HG03135 (cell line): Measurements from ENCODE around the gene S1PR1.
A peak's percentile ranks its signal among the peaks of the same experiment; 100 is the strongest.
"Not testable (repeated sequence)": the region's sequence is repeated elsewhere in the genome, so short reads cannot be mapped to it uniquely, and the experiment has no call there.

Experiments used
- ATAC-seq: cut with Tn5 transposase; IDR thresholded peaks from one replicate; pipeline ENCODE4 v1.9.1; 2021; ENCODE audit warnings: mild to moderate bottlenecking, moderate library complexity; ENCODE audit not compliant: unreplicated experiment

S1PR1 gene

DNA sequence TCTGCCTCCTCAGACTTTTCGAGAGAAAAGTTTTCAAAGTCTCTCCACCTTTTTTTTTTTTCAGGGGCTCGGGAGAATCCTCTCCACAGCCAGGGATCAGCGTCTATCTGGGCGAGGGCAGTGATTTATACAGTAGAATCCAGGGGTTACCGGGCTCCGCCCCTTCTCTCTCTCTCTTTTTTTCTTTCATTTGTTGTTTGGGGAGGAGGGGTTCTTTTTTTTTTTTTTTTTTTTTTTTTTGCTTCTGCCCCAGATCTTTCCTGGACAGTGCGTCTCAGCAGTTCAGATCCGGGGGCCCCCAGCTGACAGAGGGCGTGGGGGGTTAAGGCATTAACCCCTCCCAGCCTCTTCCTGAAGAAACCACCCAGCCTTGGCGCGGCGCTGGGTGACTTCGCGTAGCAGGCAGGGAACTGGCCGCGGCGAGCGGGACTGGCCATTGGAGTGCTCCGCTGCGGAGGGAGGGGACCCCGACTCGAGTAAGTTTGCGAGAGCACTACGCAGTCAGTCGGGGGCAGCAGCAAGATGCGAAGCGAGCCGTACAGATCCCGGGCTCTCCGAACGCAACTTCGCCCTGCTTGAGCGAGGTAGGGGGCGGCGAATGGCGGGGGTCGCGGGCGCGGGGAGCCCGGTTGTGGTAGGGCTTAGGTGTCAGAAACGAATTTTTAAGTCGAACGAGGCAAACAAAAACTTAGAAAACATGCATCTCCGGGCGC, at the start of gene S1PR1:
S1PR1 (plus strand) TSS at position 504 of the 713 bp plus-strand sequence. CDS start 1,966 bp downstream, outside the sequence.
- ATAC-seq = peak; percentile 25

DNA sequence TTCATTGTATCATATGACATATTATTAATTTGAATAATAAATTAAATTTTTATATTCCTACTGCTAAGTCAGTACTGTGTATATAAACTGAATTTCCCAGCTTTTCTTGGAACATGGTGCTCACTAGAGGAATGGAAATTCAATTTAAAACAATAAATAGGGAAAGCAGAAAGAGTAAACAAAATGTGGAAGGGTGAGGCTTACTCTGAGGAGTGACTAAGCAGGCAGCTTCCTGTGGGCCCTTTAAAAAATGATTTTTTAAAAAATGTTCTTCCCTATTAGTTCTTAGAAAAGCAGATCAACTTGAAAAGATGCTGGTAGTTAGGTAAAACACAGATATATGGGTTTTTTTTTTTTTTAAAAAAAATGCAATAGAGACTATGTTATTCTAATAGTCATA, 49.5 kb upstream of the S1PR1 start:
- ATAC-seq = no peak

DNA sequence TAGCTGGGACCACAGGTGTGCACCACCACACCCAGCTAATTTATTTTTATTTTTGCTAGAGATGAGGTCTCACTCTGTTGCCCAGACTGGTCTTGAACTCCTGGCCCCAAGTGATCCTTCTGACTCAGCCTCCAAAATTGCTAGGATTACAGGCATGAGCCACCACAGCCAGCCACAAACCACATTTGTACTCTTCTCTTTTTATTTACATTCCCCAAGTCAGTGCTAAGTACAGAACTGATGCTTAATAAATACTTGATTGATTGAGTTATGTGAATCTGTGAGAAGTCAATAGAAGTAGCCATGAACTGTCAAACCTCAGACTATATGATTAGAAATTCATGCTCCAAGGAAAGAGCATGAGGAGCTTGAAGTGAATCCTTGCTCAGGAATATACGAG, 48.5 kb upstream of the S1PR1 start:
- no peak for ATAC-seq

DNA sequence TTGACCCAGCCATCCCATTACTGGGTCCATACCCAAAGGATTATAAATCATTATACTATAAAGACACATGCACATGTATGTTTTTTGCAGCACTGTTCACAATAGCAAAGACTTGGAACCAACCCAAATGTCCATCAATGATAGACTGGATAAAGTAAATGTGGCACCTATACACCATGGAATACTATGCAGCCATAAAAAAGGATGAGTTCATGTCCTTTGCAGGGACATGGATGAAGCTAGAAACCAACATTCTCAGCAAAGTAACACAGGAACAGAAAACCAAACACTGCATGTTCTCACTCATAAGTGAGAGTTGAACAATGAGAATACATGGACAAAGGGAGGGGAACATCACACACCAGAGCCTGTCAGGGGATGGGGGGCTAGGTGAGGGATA, 47.9 kb upstream of the S1PR1 start:
- ATAC-seq = not testable (repeated sequence)

DNA sequence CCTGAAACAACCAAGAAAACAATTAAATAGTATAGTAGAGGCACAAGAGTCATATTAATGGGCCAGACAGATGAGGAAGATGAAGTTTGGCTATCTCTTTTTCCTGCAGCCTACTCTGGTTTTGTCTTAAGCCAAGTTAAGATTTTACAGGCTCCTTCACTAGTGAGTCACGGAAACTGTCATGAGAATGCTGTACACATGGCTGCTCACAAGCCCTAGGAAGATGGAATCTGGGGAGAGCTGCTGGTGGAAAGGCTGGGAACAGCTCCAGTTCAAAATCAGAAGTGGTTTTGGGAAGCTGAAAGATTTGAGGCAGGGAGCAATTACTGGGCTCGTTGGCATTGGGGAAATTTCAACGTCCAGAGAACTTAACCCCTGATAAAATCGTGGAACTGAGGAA, 46.4 kb upstream of the S1PR1 start:
- no peak for ATAC-seq

DNA sequence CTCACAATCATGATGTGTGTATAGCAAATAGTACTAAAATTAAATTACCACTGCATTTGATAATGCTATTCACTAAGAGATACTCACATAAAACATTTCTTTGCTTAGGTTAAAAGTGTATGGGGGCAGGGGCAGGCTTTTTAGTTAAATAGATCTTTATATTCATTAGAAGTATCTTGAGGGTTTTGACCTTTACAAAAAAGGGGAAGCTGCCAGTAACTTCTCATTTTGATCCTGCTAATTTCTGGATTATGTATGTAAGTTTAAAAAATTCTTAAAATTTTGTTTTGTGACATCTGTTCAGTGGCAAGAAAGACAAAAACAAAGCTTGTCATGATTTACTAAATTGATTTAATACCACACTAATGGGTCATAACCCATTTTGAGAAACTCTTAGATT, 45.8 kb upstream of the S1PR1 start:
- ATAC-seq = no peak

DNA sequence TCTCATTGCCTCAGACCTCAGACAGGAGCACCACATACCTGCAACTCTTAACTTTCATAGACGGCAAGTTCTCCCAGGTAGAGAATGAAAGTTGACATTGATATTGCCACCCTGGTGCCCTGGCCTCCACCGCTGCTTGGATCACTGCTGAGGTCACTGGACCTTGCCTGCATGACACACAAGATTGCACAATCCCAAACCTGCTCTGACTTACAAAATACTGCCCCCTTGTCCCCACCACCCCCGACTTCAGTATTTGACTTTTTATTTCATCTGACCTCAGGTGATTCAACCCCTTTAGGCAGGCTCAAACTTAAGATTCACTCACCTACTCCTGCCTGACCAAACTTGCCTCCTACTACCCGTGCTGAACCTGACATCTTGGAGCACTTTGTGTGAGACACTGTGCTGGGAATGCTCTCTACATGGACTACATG, 43.1 kb upstream of the S1PR1 start:
- ATAC-seq = no peak

DNA sequence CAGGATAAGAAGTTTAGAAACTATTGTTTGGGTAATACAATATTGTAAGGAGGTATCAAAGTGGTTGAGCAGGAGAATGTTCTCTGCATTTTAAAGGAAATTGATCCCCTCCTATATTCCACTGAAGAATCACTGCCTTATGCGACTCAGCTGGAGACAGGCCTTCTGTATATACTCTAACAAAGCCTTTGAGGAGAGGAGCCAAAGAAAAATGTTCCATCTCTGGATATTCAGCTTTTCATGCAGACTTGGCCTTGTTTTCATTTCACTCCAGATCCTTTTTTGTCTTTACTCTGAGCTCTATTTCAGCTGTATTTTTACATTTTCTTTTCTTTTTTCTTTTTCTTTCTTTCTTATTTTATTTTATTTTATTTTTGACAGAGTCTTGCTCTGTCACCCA, 42.1 kb upstream of the S1PR1 start:
- ATAC-seq = no peak

DNA sequence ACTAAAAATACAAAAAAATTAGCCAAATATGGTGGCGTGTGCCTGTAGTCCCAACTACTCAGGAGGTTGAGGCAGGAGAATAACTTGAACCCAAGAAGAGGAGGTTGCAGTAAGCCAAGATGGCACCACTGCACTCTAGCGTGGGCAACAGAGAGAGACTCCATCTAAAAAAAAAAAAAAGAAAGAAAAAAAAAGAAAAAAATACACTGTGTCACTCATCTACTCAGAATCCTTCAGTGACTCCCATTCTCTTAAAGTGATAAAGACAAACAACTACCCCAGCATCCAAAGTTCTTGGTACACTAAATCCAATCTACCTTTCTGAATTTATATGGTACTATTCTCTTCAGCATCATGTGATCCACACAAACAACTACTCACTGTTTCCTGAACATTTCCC, 40.2 kb upstream of the S1PR1 start:
- ATAC-seq = no peak

DNA sequence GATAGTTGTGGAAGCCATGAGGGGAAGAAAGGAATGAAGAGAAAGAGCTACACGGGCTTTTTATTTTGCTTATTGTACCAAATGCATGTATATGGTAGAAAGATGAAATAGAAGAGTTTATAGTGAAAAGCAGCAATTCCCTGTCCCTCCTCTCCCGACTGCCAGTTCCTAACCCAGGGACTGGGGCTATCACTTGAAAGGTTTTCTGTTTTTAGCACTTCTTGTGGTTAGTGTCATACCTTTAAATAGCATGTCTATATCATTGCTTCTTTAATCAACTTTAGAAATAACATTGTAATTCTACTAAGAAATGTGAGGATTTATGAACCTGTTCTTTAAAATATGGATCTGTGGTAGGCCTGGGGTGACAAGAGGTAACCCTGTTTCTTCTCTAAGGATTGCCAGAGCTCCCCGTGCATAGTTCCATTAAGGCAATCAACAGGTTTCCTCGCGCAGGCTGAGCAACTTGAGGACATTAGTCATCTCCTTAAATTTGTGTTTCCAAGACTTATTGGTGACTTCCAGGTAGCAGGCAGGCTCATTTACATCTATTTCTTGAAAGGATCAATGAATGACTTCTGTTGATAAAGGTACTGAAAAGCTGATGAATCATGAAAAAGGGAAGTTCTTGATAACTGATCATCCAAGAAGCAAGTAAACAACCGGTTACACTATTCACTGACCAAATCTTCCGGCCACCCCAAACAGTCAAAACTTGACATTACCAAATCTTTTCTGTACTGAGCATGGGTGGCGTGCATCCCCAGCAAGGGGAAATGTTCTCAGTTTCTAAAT, 37.8 kb upstream of the S1PR1 start:
- ATAC-seq = peak; percentile 97

DNA sequence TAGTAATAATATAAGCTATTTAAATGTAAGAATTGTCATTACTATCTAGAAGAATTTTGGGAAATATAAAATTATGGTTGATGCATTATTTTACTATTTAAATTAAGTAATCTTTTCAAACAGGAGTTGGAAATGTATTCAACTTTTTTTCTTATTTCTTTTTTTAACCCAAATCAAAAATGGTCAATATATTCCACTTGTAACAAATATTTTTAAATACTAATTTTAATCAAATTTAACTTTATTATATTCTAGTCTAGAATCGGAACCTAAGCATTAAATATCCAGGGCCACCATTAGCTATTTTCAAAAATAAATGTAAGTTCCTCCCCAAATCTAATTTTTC, 37.2 kb upstream of the S1PR1 start:
- ATAC-seq = no peak

DNA sequence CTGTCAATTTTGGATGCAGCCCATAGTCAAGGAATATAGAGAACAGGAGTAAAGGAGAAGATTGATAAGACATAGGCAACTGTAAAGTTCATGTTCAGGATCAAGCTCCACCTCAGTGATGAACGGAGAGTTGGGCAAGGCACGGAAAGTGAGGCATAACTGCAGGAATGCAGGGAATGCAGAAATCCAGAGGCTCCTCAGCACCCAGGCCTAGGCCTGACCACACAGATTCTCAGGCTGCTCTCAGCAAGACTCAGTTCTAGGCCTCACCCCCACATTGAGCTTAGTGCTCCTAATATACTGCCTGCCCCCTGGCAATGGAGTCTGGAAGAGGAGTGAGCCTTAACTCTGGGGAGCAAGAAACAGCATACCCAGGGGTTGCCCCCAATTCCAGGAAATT, 36.3 kb upstream of the S1PR1 start:
- no peak for ATAC-seq

DNA sequence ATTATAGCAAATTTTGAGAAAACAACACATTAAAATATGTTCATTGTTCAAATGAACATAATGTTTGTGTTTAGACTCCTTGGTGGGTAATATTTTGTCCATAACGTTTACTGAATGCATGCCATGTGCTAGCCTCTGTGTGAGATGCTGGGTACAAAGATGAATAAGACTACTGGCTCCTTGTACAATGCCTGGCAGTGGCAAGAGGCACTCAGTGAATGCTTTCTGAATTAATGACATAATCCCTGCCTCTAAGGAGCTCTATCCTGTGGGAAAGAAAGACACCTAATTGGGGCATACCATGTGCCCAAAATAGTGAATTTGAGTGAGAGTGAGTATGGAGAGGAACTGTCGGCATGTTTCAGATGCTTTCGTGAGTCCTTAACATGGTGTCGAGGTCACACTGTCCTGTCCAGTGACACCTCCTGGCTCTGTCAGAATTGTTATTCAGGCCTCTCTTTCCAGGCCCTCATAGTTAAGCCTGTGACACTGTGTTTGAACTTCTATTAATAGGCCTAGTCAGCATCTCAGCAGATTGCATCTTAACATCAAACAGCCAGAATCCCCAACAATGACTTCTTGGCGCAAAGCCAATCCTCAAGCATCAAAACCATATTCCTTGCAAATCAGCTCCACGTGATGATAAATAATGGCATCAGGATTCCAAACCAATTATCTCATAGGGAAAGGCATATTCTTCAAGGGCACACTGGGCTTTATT, 32.8 kb upstream of the S1PR1 start:
- ATAC-seq = no peak

DNA sequence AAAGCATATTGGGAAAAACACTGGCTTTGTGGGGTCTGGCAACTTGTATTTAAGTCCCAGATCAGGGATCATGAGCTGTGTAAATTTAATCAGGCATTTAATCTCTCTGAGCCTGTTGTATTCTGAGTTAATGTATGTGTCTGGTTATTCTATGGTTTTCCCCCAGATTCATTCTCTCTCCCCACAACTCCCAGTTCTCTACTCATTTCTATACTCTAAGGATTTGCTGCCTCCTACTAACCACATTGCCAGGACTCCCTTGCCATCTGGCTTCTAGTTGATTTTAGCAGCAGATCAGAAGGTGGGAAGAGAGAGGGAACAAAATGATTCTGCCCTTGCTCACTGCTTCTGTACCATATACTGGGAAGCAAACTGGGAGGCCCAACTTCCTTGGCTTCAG, 31.4 kb upstream of the S1PR1 start:
- ATAC-seq = no peak

DNA sequence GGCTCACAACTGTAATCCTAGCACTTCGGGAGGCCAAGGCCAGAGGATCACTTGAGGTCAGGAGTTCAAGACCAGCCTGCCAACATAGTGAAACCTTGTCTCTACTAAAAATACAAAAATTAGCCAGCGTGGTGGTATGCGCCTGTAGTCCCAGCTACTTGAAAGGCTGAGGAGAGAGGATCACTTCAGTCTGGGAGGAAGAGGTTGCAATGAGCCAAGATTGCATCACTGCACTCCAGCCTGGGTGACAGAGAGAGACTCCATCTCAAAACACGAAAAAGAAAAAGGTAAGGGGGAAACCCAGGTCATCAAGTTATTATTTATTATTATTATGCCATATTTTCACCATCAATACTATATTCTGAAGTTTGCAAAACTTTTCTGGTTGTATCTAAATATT, 30.7 kb upstream of the S1PR1 start:
- ATAC-seq = not testable (repeated sequence)

DNA sequence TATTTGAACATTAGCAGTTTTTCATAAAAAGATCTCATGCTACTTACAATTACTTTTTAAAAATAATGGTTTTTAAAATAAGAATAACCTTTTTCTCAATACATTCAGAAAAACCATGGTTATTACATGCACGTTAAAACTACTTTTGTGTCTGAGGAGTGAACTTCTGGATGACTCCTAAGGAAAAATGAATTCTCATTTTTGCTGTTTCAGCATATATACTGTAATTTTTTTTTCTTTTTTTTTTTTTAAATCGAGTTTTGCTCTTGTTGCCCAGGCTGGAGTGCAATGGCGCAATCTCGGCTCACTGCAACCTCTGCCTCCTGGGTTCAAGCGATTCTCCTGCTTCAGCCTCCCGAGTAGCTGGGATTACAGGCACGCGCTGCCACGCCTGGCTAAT, 29.5 kb upstream of the S1PR1 start:
- not testable (repeated sequence) for ATAC-seq

DNA sequence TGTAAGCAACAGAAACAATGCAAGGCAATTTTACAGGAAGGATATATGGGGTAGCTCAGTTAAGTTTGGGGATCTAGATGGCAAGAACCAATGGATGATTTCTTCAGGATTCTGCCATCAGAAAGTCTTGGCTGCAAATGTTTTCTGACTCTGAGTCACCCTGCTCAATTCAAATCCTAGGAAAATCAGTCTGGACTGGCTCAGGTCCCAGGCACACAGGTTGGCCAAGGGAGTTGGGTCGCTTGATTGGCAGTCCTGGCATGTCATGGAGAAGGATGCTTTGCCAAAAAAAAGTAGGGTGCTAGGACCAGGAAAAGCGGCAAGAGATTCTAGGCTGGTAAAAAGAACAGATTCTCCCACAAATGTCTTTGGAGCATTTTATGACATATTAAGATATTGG, 28.9 kb upstream of the S1PR1 start:
- no peak for ATAC-seq

DNA sequence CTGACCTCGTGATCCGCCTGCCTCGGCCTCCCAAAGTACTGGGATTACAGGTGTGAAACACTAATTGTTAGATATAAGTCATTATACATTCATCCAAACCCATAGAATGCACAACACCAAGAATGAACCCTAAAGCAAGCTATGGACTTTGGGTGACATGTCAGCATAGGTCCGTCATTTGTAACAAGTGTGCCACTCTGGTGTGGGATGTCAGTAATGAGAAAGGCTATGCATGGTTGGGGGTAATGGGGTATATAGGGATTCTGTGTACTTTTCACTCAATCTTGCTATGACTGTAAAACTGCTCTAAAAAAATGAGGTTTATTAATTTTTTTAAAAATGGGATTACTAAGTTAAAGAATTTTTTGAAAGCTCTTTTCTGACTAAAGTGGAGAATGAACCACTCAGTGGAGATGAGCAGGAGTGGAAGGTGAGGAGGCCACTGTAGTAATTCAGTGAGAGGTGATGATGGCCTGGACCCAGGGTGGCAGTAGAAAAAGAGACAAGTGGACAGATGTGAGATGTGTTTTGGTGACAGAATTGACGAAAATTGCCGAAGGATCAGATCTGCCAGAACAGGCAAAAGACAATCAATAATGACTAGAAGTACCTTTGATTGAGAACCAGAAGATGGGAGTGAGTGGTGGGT, 21.3 kb upstream of the S1PR1 start:
- ATAC-seq = no peak

DNA sequence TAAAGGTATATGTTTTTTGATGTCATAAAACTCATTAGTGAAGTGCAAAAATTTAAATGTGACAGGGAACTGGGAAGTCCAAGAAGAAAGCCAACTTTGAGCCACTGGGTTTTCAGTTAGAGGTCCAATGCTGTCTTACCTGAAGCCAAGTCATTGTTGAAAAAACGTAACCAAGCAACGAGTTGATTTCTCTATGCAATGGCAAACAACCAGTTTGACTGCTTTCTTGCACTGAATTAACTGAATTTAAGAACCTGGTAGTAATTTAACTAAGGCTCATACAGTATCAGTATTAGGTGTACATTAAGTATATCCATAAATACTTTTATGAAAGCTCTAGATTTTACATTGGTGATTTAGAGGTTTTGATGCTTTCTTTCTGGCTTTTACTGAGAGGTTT, 20.2 kb upstream of the S1PR1 start:
- no peak for ATAC-seq

DNA sequence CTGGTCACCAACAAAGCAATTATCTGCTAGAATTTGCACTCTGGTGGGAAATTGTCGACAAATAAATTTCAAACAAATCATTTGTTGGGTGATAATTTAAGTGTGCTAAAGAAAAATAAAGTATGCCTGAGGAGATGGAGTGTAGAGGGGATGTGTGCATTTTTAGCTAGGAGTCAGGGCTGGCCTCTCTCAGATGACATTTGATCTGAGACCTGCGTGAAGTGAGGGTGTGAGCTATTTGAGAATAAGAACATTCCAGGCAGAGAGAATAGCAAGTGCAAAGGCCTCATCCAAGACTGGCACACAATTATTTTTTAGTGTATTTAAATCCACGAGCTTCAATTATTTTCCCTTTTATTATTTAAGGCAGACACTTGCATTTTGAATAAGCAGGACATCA, 19.7 kb upstream of the S1PR1 start:
- no peak for ATAC-seq

DNA sequence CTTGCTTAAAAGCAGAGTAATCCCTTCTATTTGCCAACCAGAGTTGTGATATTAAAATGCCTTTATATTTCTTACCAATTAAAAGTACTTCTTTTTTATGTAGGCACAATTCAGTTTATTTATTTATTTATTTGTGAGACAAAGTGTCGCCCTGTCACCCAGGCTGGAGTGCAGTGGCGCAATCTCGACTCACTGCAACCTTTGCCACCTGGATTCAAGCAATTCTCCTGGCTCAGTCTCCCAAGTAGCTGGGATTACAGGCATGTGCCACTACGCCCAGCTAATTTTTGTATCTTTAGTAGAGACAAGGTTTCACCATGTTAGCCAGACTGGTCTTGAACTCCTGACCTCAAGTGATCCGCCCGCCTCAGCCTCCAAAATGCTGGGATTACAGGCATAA, 17.9 kb upstream of the S1PR1 start:
- ATAC-seq = not testable (repeated sequence)
